CD14-positive monocyte (primary cell): ENCODE results near the gene AP1S1. TPM values are rescaled to one million over a fixed set of nuclear protein-coding genes. Genes with fewer than 3 reads are reported as not detected.
A peak's percentile ranks its signal among the peaks of the same experiment; 100 is the strongest.

Experiments
- DNase-seq, 3 donors: peaks; one replicate each; pipeline ENCODE4 v3.0.0-alpha.2; 2011 to 2022
- H2AFZ ChIP-seq: 2 replicates; pipeline ENCODE4 v1.6.0; 2012; ENCODE audit warnings: mild to moderate bottlenecking, low read depth, low read length, inconsistent platforms; ENCODE audit not compliant: insufficient read depth, poor library complexity, severe bottlenecking
- H3K27ac ChIP-seq, 2 donors: 1 replicate in 1 of 2; 2 replicates in 1 of 2; pipeline ENCODE4 v1.5.1; 2012 to 2013; ENCODE audit warnings: low read length in 2 of 2, control low read depth in 1 of 2, inconsistent platforms in 1 of 2, low read depth in 1 of 2, mild to moderate bottlenecking in 1 of 2
- H3K27me3 ChIP-seq, 2 donors: one replicate each; pipeline versions ENCODE4 v1.6.0 to v1.6.1; 2011 to 2013; ENCODE audit warnings: low read length in 2 of 2; ENCODE audit not compliant: control insufficient read depth in 2 of 2, insufficient read depth in 2 of 2
- H3K36me3 ChIP-seq, 2 donors: replicated peaks in 1 of 2; 1 replicate in 1 of 2; 2 replicates in 1 of 2; pipeline versions ENCODE4 v1.5.1 to v1.6.1; 2012 to 2013; ENCODE audit warnings: low read length in 2 of 2, control low read depth in 1 of 2, inconsistent platforms in 1 of 2, mild to moderate bottlenecking in 1 of 2; ENCODE audit not compliant: insufficient read depth in 2 of 2, control insufficient read depth in 1 of 2
- H3K4me1 ChIP-seq, 2 donors: 1 replicate in 1 of 2; 2 replicates in 1 of 2; pipeline versions ENCODE4 v1.5.1 to v1.6.1; 2012 to 2013; ENCODE audit warnings: low read length in 2 of 2, control low read depth in 1 of 2, inconsistent platforms in 1 of 2, mild to moderate bottlenecking in 1 of 2, moderate library complexity in 1 of 2; ENCODE audit not compliant: insufficient read depth in 2 of 2, control insufficient read depth in 1 of 2
- H3K4me2 ChIP-seq: replicated peaks from 2 replicates; pipeline ENCODE3; 2012; ENCODE audit warnings: low read length, moderate library complexity, mild to moderate bottlenecking; ENCODE audit not compliant: poor library complexity, severe bottlenecking; ENCODE audit errors: extremely low read depth
- H3K4me3 ChIP-seq, 3 experiments: fragments of 200-600 bp in 1 of 3; sonication (generic) in 1 of 3; replicated peaks in 1 of 3; 1 replicate in 2 of 3; 2 replicates in 1 of 3; pipeline ENCODE4 v1.5.1; 2011 to 2013; ENCODE audit warnings: low read length in 3 of 3, mild to moderate bottlenecking in 3 of 3, control low read depth in 2 of 3, low read depth in 2 of 3, inconsistent platforms in 1 of 3, moderate library complexity in 1 of 3
- H3K79me2 ChIP-seq: 2 replicates; pipeline ENCODE4 v1.6.0; 2012; ENCODE audit warnings: mild to moderate bottlenecking, control low read depth, inconsistent platforms, low read length, moderate library complexity; ENCODE audit not compliant: insufficient read depth
- H3K9ac ChIP-seq: 2 replicates; pipeline ENCODE4 v1.6.0; 2017; ENCODE audit warnings: low read length, mild to moderate bottlenecking; ENCODE audit not compliant: insufficient read depth, poor library complexity, severe bottlenecking
- H3K9me3 ChIP-seq, 2 donors: replicated peaks in 1 of 2; 1 replicate in 1 of 2; 2 replicates in 1 of 2; pipeline versions ENCODE4 v1.5.1 to v1.6.1; 2012 to 2013; ENCODE audit warnings: low read length in 2 of 2, control low read depth in 1 of 2; ENCODE audit not compliant: control insufficient read depth in 1 of 2, insufficient read depth in 1 of 2
- H4K20me1 ChIP-seq: 2 replicates; pipeline ENCODE4 v1.6.0; 2012; ENCODE audit warnings: mild to moderate bottlenecking, low read length, control low read depth, moderate library complexity; ENCODE audit not compliant: insufficient read depth
- H3K27ac Mint-ChIP-seq, 7 donors: one replicate each; pipeline ENCODE4 v1.8.0; 2020; ENCODE audit warnings: mild to moderate bottlenecking in 7 of 7, mixed read lengths in 7 of 7, moderate library complexity in 6 of 7, inconsistent platforms in 2 of 7
- H3K27me3 Mint-ChIP-seq, 3 donors: one replicate each; pipeline ENCODE4 v1.8.0; 2021 to 2022; ENCODE audit warnings: low read depth in 3 of 3, mild to moderate bottlenecking in 3 of 3, mixed read lengths in 3 of 3, moderate library complexity in 3 of 3, inconsistent platforms in 1 of 3
- H3K36me3 Mint-ChIP-seq, 2 donors: one replicate each; pipeline ENCODE4 v1.8.0; 2020; ENCODE audit warnings: mixed read lengths in 2 of 2, inconsistent platforms in 1 of 2, mild to moderate bottlenecking in 1 of 2
- H3K4me1 Mint-ChIP-seq: one replicate; pipeline ENCODE4 v1.8.0; 2020; ENCODE audit warnings: mild to moderate bottlenecking, mixed read lengths
- H3K4me3 Mint-ChIP-seq, 2 donors: one replicate each; pipeline ENCODE4 v1.8.0; 2020; ENCODE audit warnings: mild to moderate bottlenecking in 2 of 2, mixed read lengths in 2 of 2, moderate library complexity in 1 of 2
- H3K9me3 Mint-ChIP-seq, 7 donors: one replicate each; pipeline ENCODE4 v1.8.0; 2020 to 2022; ENCODE audit warnings: mixed read lengths in 7 of 7, mild to moderate bottlenecking in 6 of 7, moderate library complexity in 6 of 7, inconsistent platforms in 2 of 7
- WGBS: methylation state at CpG from one replicate; pipeline ENCODE4 v1.1.5; 2013; ENCODE audit warnings: missing lambda C conversion rate; ENCODE audit not compliant: insufficient coverage; 5-methylcytosine and 5-hydroxymethylcytosine counted together
- intact Hi-C, 2 donors: fragments of 100-400 bp; cut with micrococcal nuclease; formaldehyde crosslinking; loops; one replicate each; pipeline versions ENCODE4 v1.15.0 to v1.15.1; 2023
- polyA plus RNA-seq, 3 donors: library from polyadenylated mRNA; depleted of rRNA in 1 of 3; unstranded in 2 of 3; stranded (reverse) in 1 of 3; fragments of 300-500 nt in 2 of 3; fragments of >200 nt in 1 of 3; fragmentation: Illumina TruSeq in 2 of 3; gene quantifications; 1 replicate in 2 of 3; 2 replicates in 1 of 3; pipeline ENCODE4 v1.2.3, GENCODE V29; 2012 to 2021
- TF ChIP-seq, protein P1 (sequence below): fragments of 200-600 bp; IDR thresholded peaks from one replicate; pipeline ENCODE4 v1.8.0; 2022; ENCODE audit warnings: antibody characterized with exemption, mild to moderate bottlenecking

Gene AP1S1
- polyA plus RNA-seq, 3 donors, result 10.1 to 21.3 (median 10.9) TPM

DNA sequence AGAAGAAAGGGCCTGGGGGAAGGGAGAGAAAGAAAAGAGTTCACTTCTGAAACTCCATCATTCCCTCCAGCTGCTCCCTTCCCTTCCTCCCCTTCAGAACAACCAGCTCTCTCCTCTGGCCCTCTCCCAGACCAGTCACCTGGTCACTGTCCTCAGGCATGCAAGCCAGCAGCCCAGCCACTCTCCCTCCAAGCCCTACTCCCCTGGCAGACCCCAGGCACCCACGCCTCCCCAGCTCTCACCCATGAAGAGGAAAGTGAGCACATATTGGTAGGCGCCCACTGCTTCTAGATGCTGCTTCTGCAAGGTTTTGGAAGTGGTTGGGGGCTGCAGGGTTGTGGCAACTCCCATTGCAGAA is 46.2 kb downstream of the AP1S1 start:
- H3K27me3 ChIP-seq, result peaks cover 10 to 46% of the 10 kb centered on the region in 2 donors
- H3K27ac Mint-ChIP-seq, result peak overlapping the region in 1 of 7 donors; percentile 72
- intact Hi-C loops, result no loop called here

DNA sequence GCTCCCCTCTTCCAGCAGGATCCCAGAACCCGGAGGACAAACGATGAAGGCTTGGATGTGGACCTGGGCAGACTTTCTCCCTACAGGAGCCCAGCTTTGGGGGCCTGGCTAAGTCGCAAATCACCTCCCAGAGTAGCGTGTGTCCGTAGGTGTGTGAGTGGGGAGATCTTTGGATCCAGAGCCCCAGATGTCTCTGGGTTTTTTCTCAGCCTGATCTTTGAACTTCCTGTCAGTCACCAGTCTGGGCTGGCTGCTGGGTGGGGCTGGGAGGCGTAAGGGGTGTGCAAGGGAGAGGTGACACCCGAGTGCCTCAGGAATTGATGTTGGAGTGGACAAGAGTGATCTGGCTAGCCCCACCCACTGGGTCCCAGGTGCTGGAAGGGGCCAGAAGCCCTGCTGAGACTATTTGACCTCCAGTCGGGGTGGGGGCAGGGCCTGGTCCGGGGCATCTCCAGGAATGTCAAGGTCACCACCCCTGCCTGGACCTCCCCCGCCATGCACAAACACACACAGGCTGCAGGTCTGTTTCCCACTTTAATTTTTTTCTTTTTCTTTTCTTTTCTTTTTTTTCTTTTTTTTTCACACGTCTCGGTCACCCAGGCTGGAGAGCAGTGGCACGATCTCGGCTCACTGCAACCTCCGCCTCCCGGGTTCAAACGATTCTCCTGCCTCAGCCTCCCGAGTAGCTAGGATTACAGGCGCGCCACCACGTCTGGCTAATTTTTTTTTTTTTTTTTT is 46.8 kb downstream of the AP1S1 start, which contains the start of gene MOGAT3:
Gene MOGAT3, minus strand, starts transcription at position 175 of the 738 bp plus-strand sequence. CDS start 182 bp downstream, outside the sequence.
- Histone ChIP-seq H3K79me2 (no peaks in the 10 kb centered on the region), H3K27me3 (peaks cover 10 to 46% of the 10 kb centered on the region in 2 donors), H3K4me1 (peaks cover 33 to 42% of the 10 kb centered on the region in 2 donors), H3K36me3 (peaks cover 3 to 4% of the 10 kb centered on the region in 2 donors), H3K27ac (no peak within 1 kb of the TSS), H3K4me3 (peak within 1 kb of the TSS in 1 of 3 experiments; percentile 28), H4K20me1 (no peaks in the 10 kb centered on the region), H3K4me2 (peak within 1 kb of the TSS; percentile 24), H3K9me3 (no peaks in the 10 kb centered on the region), H3K9ac (no peak within 1 kb of the TSS), H2AFZ (peak within 1 kb of the TSS; percentile 31)
- Mint-ChIP-seq H3K27ac (peak within 1 kb of the TSS in 2 of 7 donors; percentile 13 to 72), H3K4me3 (peak within 1 kb of the TSS in 1 of 2 donors; percentile 87), H3K27me3 (peaks cover 50 to 62% (median 52%) of the 10 kb centered on the region in 3 donors), H3K36me3 (peaks cover 4 to 15% of the 10 kb centered on the region in 2 donors), H3K4me1 (peaks cover 30% of the 10 kb centered on the region), H3K9me3 (peaks cover 0 to 13% (median 7%) of the 10 kb centered on the region in 7 donors)
- DNase-seq, result no peak
- intact Hi-C loops, result no loop called here
- WGBS, result 19% methylated on average over 7 of the region's 21 CpGs
- TF ChIP-seq, protein P1, sequence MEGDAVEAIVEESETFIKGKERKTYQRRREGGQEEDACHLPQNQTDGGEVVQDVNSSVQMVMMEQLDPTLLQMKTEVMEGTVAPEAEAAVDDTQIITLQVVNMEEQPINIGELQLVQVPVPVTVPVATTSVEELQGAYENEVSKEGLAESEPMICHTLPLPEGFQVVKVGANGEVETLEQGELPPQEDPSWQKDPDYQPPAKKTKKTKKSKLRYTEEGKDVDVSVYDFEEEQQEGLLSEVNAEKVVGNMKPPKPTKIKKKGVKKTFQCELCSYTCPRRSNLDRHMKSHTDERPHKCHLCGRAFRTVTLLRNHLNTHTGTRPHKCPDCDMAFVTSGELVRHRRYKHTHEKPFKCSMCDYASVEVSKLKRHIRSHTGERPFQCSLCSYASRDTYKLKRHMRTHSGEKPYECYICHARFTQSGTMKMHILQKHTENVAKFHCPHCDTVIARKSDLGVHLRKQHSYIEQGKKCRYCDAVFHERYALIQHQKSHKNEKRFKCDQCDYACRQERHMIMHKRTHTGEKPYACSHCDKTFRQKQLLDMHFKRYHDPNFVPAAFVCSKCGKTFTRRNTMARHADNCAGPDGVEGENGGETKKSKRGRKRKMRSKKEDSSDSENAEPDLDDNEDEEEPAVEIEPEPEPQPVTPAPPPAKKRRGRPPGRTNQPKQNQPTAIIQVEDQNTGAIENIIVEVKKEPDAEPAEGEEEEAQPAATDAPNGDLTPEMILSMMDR, result no peak

More for the DNA sequence above, 46.2 kb downstream of the AP1S1 start:
- no peak for DNase-seq
- H3K9me3 ChIP-seq, result no peaks in the 10 kb centered on the region
- no peak overlapping the region for H2AFZ ChIP-seq
- no peak overlapping the region for H3K4me3 ChIP-seq
- Mint-ChIP-seq H3K9me3 (peaks cover 0 to 13% (median 7%) of the 10 kb centered on the region in 7 donors), H3K27me3 (peaks cover 50 to 64% (median 53%) of the 10 kb centered on the region in 3 donors), H3K36me3 (peaks cover 0 to 10% of the 10 kb centered on the region in 2 donors), H3K4me1 (peaks cover 30% of the 10 kb centered on the region), H3K4me3 (peak overlapping the region in 1 of 2 donors; percentile 87)
- no peak overlapping the region for H3K4me2 ChIP-seq
- H3K79me2 ChIP-seq, result no peaks in the 10 kb centered on the region
- TF ChIP-seq, protein P1, result no peak
- no peak overlapping the region for H3K9ac ChIP-seq
- no peak overlapping the region for H3K27ac ChIP-seq
- H3K4me1 ChIP-seq, result peaks cover 33 to 42% of the 10 kb centered on the region in 2 donors
- H4K20me1 ChIP-seq, result no peaks in the 10 kb centered on the region
- no CpG with 5 or more reads among the region's 2 CpGs for WGBS
- no peaks in the 10 kb centered on the region for H3K36me3 ChIP-seq
